ENCODE data around the gene TSPAN5.

DNA sequence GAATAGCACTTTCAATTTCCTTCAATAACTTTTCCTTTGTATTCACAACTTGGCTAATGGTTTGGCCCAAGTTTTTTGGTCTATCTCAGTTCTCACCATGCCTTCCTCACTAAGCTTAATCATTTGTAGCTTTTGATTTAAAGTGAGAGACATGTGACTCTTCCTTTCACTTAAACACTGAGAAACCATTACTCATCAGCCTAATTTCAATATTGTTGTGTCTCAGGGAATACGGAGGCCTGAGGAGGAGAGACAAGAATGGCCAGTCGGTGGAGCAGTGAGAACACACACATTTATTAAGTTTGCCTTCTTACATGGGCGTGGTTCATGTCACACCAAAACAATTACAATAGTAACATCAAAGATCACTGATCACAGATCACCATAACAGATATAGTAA lies 56.7 kb downstream of the TSPAN5 start:
- TF ChIP-seq, protein P1, sequence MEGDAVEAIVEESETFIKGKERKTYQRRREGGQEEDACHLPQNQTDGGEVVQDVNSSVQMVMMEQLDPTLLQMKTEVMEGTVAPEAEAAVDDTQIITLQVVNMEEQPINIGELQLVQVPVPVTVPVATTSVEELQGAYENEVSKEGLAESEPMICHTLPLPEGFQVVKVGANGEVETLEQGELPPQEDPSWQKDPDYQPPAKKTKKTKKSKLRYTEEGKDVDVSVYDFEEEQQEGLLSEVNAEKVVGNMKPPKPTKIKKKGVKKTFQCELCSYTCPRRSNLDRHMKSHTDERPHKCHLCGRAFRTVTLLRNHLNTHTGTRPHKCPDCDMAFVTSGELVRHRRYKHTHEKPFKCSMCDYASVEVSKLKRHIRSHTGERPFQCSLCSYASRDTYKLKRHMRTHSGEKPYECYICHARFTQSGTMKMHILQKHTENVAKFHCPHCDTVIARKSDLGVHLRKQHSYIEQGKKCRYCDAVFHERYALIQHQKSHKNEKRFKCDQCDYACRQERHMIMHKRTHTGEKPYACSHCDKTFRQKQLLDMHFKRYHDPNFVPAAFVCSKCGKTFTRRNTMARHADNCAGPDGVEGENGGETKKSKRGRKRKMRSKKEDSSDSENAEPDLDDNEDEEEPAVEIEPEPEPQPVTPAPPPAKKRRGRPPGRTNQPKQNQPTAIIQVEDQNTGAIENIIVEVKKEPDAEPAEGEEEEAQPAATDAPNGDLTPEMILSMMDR (conservative IDR thresholded peaks at IDR 0.05), result no peak
- TF ChIP-seq ZFX (IDR thresholded peaks at IDR 0.05), result no peak
